Activated T-helper 2 cell treated with anti-CD3 and anti-CD28 coated beads, Interferon-gamma antibody, Interleukin-2, Interleukin-4, amounts not matched to agents 10 μg/mL and 5 μg/mL and 100 μg/mL, durations not matched to agents 14 hours and 24 hours and 36 hours (primary cell): Measurements from ENCODE around the gene AMPD3. TPM values are rescaled to one million over a fixed set of nuclear protein-coding genes. Genes with fewer than 3 reads are reported as not detected.

Source experiments
- DNase-seq: peaks from one replicate; pipeline ENCODE4 v3.0.0; 2021; ENCODE audit warnings: low spot score
- H3K27ac Mint-ChIP-seq: one replicate; pipeline ENCODE4 v1.8.0; 2021; ENCODE audit warnings: mixed read lengths
- H3K27me3 Mint-ChIP-seq: one replicate; pipeline ENCODE4 v1.8.0; 2021; ENCODE audit warnings: low read depth, mixed read lengths
- H3K36me3 Mint-ChIP-seq: one replicate; pipeline ENCODE4 v1.8.0; 2021; ENCODE audit warnings: low read depth, mixed read lengths
- H3K4me1 Mint-ChIP-seq: one replicate; pipeline ENCODE4 v1.8.0; 2021; ENCODE audit warnings: low read depth, mixed read lengths
- H3K4me3 Mint-ChIP-seq: one replicate; pipeline ENCODE4 v1.8.0; 2021; ENCODE audit warnings: low read depth, mild to moderate bottlenecking, moderate library complexity, mixed read lengths
- H3K9me3 Mint-ChIP-seq: one replicate; pipeline ENCODE4 v1.8.0; 2021; ENCODE audit warnings: mixed read lengths
- intact Hi-C: fragments of 100-400 bp; cut with micrococcal nuclease; formaldehyde crosslinking; loops from one replicate; pipeline ENCODE4 v1.15.1; 2023
- total RNA-seq: library from RNA; stranded (reverse); gene quantifications from 2 replicates; pipeline ENCODE4 v1.2.3, GENCODE V29; 2022

AMPD3 gene
- total RNA-seq, 1 donor from 2014 or later = 26.1 TPM

DNA sequence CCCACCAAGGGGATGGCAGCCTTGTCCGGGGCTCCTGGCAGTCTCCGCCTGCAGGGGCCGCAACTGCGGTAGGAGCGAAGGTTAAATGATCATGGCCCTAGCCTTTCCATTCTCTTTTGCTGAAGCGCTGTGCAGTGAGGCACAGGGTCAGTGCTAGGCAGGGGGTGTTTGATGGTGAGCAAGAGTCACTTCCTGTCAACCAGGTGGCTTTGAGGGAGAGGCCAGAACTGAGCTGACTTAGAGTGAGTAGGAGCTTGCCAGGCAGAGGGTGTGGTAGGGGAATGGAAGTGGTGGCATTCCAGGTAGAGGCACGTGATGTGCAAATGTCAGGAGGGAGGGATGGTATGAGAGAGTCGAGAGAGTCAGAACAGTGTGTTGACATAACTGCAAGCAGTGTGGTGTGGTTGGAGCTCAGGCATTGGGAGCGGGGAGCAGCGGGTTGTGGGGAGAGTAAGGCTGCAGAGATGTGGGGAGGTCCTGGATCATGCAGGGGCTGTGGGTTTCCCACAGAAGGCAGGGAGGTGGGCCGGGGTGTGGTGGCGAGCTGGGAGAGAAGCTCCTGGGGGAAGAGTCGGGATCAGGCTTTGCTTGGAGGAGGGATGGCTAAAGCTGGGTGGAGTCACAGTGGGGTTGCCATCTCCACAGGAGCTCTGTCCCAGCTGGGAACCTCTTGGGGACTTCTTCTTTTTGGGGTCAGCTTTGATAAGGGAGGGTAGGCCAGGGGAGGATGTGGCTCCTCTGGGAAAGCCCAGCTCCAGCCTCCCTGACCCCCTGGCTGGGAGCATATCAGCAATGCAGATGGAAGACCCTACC is 33.3 kb downstream of the AMPD3 start:
- Mint-ChIP-seq H3K27me3 (no peaks in the 10 kb centered on the region), H3K27ac (peak overlapping the region; percentile 76), H3K4me3 (no peak overlapping the region), H3K36me3 (peaks cover 48% of the 10 kb centered on the region), H3K4me1 (peaks cover 9% of the 10 kb centered on the region), H3K9me3 (no peaks in the 10 kb centered on the region)
- intact Hi-C loops = no loop called here
- DNase-seq = no peak

DNA sequence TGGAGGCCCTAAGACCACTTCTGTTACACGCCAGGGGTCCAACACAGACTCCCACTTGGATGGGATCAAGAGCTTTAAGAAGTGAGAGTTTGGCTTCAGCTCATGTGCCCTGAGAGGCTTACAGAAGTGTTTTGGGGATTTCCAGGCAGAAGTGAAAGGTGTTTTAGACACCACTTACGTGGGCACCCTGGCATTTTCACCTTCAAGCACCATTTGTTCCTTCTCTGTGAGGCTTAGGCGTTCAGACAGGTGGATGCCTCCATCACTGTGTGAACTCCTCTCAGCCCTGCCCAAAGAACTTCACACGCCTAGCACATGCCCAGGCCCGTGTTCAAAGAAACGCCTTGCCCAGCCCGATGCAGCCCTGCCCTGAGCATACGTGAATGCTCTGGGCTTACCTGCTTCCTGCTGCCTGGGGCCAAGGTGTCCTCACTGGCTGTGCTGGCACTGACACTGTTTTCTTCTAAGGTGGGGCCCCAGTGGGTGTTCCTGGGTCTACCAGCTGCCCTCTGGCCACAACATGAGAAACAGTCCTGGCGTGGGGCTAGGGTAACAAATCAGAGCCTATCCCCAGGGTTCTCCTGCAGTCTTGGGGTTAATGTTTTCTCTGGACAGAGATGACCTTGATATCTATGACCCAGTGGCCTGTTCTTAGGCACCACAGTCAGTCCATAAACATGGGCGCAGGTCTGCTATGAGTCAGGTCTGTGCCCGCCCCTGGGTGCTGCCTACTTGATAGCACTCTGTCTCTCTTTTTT is 34.0 kb downstream of the AMPD3 start:
- intact Hi-C loops = no loop called here

DNA sequence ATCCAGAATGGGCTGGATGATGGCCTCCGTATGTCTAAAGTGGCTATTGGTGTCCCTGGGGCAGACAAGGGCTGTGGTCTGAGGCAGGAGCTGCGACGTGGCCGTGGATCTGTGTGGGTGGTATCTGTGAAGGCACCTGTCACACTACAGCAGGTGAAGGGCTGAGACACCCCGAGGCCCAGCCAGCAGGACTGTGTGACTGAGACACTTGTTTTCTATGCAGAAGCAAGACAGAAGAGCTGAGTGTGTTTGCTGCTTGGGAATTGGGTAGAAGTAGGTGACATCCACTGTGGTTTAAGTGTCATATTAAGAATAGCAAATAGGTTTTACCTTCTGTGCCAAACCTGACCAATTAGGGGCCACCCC is 35.0 kb downstream of the AMPD3 start:
- H3K27me3 Mint-ChIP-seq = no peaks in the 10 kb centered on the region
- peaks cover 49% of the 10 kb centered on the region for H3K36me3 Mint-ChIP-seq
- peaks cover 9% of the 10 kb centered on the region for H3K4me1 Mint-ChIP-seq
- intact Hi-C loops = no loop called here
- no peak overlapping the region for H3K27ac Mint-ChIP-seq
- no peak overlapping the region for H3K4me3 Mint-ChIP-seq
- DNase-seq = no peak
- H3K9me3 Mint-ChIP-seq = no peaks in the 10 kb centered on the region

More for the DNA sequence above, 34.0 kb downstream of the AMPD3 start:
- no peak for DNase-seq
- Mint-ChIP-seq H3K4me1 (peaks cover 9% of the 10 kb centered on the region), H3K9me3 (no peaks in the 10 kb centered on the region), H3K27ac (no peak overlapping the region), H3K4me3 (no peak overlapping the region), H3K36me3 (peaks cover 50% of the 10 kb centered on the region), H3K27me3 (no peaks in the 10 kb centered on the region)

DNA sequence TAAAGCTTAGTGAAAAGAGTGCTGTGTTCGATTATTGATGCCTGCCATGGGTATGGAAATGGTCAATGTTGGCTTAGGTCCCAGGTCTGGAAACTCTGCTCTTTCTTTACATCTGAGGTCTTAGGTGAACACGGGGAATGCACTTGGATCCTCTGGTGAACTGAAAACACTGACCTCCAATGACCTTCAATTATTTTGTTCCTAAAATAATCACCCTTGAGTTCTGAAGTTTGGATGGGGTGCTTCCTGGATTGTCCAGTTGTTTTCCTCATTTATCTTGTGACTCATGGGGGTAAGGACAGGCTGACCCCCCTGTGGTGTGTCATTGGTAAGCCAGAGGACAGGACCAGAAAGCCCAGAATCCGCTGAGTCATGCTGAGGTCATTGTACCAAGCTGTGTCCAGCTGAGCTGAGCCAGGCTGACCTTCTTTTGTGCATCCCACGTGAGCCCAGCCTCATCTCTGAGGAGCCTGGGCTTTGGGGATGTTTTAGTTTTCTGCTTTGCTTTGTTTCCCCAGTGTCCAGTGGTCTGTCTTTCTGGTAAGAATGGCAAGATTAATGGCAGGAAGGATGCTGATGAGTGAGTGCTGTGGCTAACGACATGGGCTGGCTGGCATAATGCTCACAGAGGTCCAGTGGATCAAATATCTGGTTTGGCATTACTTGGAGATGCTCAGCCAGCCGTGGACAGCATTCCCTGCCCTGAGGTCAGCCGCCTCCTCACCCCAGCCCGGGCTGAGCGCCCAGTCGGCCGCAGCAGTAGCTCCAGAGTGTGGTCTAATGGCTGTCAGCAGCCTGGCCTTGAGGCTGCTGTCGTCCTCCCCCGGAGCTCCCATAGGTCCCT is 35.6 kb downstream of the AMPD3 start:
- Mint-ChIP-seq H3K36me3 (peaks cover 55% of the 10 kb centered on the region), H3K27ac (no peak overlapping the region)
- intact Hi-C loops = no loop called here

DNA sequence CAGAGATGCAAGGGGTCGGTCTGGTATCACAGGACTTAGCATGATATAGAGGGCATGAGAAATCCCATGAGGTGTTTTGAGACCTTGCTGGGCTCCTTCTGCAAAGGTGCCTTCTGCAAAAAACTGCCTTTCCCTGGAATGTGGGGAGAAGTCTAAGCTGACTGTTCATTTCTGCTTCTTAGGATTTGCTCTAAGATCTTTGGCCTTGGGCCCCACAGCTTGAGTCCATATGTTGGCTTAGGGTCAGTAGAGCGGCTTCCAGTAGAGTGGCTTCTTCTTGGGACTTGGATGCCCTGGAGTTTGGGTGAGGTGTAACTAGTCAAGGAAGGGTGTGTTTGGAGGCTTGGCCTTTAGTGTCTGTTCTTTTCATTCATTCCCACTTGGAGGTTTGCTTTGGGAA is 37.0 kb downstream of the AMPD3 start:
- DNase-seq = no peak
- H3K9me3 Mint-ChIP-seq = no peaks in the 10 kb centered on the region
- peaks cover 60% of the 10 kb centered on the region for H3K36me3 Mint-ChIP-seq
- no peak overlapping the region for H3K4me3 Mint-ChIP-seq
- H3K27me3 Mint-ChIP-seq = no peaks in the 10 kb centered on the region
- no peak overlapping the region for H3K27ac Mint-ChIP-seq
- intact Hi-C loops = no loop called here
- H3K4me1 Mint-ChIP-seq = peaks cover 9% of the 10 kb centered on the region

More for the DNA sequence above, 35.6 kb downstream of the AMPD3 start:
- Mint-ChIP-seq H3K9me3 (no peaks in the 10 kb centered on the region), H3K4me3 (no peak overlapping the region), H3K27me3 (no peaks in the 10 kb centered on the region), H3K4me1 (peaks cover 9% of the 10 kb centered on the region)
- no peak for DNase-seq

DNA sequence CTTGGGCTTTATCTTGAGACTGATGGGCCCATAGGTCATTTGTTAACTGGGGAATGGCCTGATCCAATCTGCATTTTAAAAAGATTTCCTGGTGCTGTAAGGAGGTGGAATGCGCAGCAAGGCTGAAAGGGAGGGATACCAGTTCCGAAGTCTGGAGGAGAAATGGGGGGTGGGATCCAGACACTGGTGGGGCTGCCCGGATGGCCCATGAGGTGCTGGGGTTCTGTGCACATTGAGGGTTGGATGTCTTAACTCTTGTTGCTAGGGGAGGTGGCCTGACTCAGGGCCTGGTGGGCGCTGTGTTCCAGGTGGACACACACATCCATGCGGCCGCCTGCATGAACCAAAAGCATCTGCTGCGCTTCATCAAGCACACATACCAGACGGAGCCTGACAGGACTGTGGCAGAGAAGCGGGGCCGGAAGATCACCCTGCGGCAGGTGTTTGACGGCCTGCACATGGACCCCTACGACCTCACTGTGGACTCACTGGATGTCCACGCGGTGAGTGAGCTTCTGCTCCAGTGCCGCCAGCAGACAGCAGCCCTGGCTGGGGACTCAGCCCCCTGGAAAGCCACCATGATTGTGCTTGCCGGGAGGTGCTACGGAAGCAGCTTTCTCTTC is 38.1 kb downstream of the AMPD3 start:
- no peak overlapping the region for H3K27ac Mint-ChIP-seq
- H3K4me3 Mint-ChIP-seq = no peak overlapping the region
- intact Hi-C loops = no loop called here
- H3K4me1 Mint-ChIP-seq = peaks cover 6% of the 10 kb centered on the region
- H3K9me3 Mint-ChIP-seq = no peaks in the 10 kb centered on the region
- DNase-seq = peak; percentile 6
- H3K36me3 Mint-ChIP-seq = peaks cover 57% of the 10 kb centered on the region
- no peaks in the 10 kb centered on the region for H3K27me3 Mint-ChIP-seq

DNA sequence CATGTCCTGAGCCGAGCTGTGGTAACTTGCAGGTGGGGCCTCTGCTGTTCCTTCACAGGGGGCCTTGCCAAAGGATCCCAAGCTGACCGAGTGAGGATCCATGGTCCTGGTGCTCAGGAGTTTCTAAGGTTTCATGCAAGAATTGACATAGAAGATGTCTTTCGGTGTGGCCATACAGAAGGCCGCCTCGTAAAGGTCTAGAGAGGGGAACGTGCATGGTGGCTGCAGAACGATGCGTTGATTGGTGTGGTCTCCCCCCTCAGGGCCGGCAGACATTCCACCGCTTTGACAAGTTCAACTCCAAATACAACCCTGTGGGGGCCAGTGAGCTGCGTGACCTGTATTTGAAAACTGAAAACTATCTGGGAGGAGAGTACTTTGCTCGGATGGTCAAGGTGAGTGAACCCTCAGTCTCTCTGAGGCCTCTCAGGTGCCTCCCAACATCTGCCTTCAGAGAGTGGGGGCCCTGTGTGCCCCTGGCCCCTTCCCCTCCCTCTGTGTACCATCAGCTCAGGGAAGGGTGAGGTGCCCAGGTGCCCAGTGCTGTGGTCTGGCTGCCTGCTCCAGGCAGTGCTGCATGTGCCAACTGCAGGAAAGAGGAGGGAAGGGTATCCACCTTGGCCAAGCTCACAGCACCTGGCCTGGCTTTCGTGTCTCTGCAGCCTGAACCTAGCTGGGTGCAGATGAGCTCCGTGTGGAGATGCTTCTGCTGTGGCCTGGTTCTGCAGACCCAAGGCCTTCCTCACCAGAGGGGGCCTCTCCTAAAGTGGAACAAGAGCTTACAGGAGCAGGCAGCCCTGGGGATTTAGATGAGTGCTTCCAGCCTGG is 39.8 kb downstream of the AMPD3 start:
- no peaks in the 10 kb centered on the region for H3K9me3 Mint-ChIP-seq
- intact Hi-C loops = no loop called here
- H3K4me1 Mint-ChIP-seq = no peaks in the 10 kb centered on the region
- peaks cover 57% of the 10 kb centered on the region for H3K36me3 Mint-ChIP-seq
- no peak overlapping the region for H3K4me3 Mint-ChIP-seq
- DNase-seq = peak; percentile 4
- H3K27me3 Mint-ChIP-seq = no peaks in the 10 kb centered on the region
- H3K27ac Mint-ChIP-seq = no peak overlapping the region

DNA sequence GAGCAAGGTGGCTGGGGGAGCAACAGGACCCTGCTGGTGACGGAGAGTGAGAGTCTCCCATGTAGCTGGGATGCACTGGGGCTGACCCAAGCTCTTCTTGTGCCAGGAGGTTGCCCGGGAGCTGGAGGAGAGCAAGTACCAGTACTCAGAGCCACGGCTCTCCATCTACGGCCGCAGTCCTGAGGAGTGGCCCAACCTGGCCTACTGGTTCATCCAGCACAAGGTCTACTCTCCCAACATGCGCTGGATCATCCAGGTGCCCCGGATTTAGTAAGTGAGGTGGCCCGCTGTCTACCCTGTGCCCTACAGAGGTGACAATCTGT is 40.4 kb downstream of the AMPD3 start:
- Mint-ChIP-seq H3K4me1 (no peaks in the 10 kb centered on the region), H3K9me3 (no peaks in the 10 kb centered on the region), H3K36me3 (peaks cover 60% of the 10 kb centered on the region), H3K4me3 (no peak overlapping the region), H3K27ac (no peak overlapping the region), H3K27me3 (no peaks in the 10 kb centered on the region)
- peak; percentile 2 for DNase-seq
- intact Hi-C loops = no loop called here

DNA sequence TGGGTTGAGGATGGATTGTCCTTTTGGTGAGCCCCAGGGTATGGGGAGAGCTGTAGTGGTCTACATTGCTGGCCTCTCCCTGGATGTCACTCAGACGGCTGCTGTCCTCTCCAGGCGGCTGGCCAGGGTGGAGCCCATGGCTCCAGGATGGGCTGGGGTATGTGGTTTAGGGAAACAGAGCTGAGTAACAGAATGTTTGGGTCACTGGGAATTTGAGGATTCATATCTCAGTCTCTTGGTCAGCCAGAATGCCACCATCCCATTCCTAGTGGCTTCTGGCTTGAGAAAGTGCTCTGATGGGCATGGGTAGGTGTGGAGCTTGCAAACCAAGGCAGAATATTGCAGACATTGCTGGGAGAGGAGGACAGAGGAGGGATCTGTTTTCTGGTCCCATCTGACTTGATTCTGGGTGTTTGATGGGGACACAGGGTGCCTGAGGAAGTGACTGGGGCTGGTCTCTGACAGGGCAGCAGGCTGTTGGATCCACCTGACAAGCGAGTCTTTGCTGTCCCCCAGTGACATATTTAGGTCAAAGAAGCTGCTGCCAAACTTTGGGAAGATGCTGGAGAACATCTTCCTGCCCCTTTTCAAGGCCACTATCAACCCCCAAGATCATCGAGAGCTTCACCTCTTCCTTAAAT is 41.4 kb downstream of the AMPD3 start:
- Mint-ChIP-seq H3K27ac (no peak overlapping the region), H3K27me3 (no peaks in the 10 kb centered on the region), H3K4me1 (no peaks in the 10 kb centered on the region), H3K4me3 (no peak overlapping the region), H3K9me3 (no peaks in the 10 kb centered on the region), H3K36me3 (peaks cover 61% of the 10 kb centered on the region)
- intact Hi-C loops = no loop called here
- DNase-seq = peak; percentile 5

DNA sequence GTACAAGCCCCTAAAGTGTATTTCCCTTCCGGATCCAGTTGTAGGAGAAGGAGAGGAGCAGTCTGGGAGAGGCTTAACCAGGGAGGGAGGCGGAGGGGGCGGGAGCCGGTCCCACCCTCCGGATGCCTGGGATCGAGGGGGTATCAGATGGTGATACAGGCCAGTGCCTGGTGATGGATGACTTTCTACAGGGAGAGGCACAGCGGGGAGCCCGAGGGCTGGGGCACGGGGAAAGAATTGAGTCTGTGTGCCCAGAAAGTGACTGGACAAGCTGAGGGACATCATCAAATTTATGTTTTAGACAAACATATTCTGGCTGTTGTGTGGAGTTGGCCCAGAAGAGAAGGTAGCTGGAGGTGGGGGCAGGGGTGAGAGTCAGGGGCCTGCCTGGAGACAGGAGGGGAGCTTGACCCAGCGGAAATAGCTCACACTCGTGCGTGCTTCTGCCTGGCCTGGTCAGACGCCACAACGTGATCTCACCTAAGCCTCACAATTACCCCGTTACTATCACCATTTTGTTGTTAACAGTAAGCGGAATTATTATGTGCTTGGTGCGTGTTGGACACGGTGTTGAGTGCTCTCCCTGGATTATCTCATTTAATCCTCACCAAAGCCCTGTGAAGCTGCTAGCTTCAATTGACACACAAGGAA is 42.4 kb downstream of the AMPD3 start:
- H3K4me3 Mint-ChIP-seq = no peak overlapping the region
- DNase-seq = no peak
- intact Hi-C loops = no loop called here
- no peaks in the 10 kb centered on the region for H3K27me3 Mint-ChIP-seq
- peaks cover 57% of the 10 kb centered on the region for H3K36me3 Mint-ChIP-seq
- H3K27ac Mint-ChIP-seq = no peak overlapping the region
- no peaks in the 10 kb centered on the region for H3K4me1 Mint-ChIP-seq
- no peaks in the 10 kb centered on the region for H3K9me3 Mint-ChIP-seq

DNA sequence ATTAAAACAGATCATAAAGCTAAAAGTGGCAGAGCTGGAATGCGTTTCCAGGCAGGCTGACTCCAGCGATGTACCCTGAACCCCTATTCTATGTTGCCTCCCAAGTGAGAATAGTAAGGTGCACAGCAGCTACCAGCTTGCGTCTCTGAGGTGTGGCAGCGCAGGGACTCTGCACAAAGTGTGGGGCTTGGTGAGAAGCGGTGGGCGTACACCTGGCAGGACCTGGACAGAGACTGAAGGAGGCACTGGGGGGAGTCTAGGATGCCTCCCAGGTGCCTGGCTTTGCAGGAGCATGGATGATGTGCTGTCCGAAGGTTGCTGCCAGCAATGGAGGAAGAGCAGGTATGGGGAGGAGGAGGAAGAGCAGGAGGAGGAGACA is 42.9 kb downstream of the AMPD3 start:
- no peak for DNase-seq
- Mint-ChIP-seq H3K36me3 (peaks cover 57% of the 10 kb centered on the region), H3K27me3 (no peaks in the 10 kb centered on the region), H3K4me3 (no peak overlapping the region), H3K9me3 (no peaks in the 10 kb centered on the region), H3K27ac (no peak overlapping the region), H3K4me1 (no peaks in the 10 kb centered on the region)
- intact Hi-C loops = no loop called here
